GM10248 (cell line): ENCODE results near the gene MMAB.

Experiments
- CTCF ChIA-PET: fragments of 300-600 bp; sonication (Branson Sonifier 250); formaldehyde crosslinking; extraction: SDS; loops from one replicate; lab custom pipeline; 2021; ENCODE audit warnings: antibody characterized with exemption; lab: Yijun Ruan, JAX
- POLR2A ChIA-PET: fragments of 350-650 bp; sonication (Branson Sonifier 250); formaldehyde crosslinking; extraction: SDS; loops from one replicate; lab custom pipeline; 2020; ENCODE audit warnings: antibody characterized with exemption; lab: Yijun Ruan, JAX
- DNase-seq: peaks from one replicate; pipeline ENCODE4 v3.0.0; 2012; ENCODE audit errors: extremely low spot score
- TF ChIP-seq, protein P1 (sequence below): IDR thresholded peaks from 2 replicates; pipeline ENCODE4 v1.5.1; 2012; ENCODE audit warnings: mild to moderate bottlenecking, low read depth; ENCODE audit errors: extremely low read depth, missing control alignments, control extremely low read depth

MMAB gene

DNA sequence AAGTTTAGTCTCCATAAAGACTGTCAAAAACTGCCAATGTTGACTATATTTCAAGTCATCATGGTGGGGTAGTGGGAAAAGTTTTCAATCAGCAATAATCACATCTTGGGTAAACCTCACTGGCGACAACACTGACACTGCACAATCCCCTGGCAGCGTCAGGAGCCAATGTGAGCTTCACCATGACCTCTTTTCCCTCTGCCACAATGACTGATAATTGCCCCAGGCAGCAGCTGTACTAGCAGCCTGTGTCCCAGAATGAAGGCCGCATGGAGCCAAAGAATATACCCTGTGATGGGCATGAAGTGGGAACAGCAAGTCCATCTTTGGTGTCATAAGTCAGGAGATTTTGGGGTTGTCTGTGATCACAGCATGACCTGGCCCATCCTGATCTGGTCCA is 5.3 kb downstream of the MMAB start:
- CTCF ChIA-PET: interaction anchor here (1.2 to 1.4 kb wide), 3 partner anchors 8 to 29 kb away, joined by 3 read pairs; no protein-coding TSS in a partner anchor
- TF ChIP-seq, protein P1, sequence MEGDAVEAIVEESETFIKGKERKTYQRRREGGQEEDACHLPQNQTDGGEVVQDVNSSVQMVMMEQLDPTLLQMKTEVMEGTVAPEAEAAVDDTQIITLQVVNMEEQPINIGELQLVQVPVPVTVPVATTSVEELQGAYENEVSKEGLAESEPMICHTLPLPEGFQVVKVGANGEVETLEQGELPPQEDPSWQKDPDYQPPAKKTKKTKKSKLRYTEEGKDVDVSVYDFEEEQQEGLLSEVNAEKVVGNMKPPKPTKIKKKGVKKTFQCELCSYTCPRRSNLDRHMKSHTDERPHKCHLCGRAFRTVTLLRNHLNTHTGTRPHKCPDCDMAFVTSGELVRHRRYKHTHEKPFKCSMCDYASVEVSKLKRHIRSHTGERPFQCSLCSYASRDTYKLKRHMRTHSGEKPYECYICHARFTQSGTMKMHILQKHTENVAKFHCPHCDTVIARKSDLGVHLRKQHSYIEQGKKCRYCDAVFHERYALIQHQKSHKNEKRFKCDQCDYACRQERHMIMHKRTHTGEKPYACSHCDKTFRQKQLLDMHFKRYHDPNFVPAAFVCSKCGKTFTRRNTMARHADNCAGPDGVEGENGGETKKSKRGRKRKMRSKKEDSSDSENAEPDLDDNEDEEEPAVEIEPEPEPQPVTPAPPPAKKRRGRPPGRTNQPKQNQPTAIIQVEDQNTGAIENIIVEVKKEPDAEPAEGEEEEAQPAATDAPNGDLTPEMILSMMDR: no peak
- POLR2A ChIA-PET: no interaction called here
- DNase-seq: no peak

DNA sequence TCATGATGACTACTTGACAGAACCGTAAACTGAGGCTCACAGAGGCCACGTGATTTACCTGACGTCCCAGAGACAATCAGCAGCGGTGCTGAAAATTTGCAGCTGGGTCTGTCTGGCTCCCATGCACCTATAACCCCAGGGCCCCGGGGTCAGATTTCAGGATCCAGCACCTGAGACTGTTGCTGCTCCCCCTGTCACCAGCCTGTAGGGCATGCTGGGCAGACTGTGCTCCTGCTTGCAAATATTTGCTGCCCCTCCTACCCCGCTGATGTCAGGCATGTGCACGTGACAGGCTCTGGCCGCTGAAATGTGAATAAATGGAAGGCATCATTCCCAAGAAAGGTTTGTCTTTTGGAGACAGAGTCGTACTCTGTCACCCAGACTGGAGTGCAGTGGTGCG is 6.0 kb downstream of the MMAB start:
- no peak for DNase-seq
- TF ChIP-seq, protein P1: no peak
- CTCF ChIA-PET: no interaction called here
- POLR2A ChIA-PET: no interaction called here

DNA sequence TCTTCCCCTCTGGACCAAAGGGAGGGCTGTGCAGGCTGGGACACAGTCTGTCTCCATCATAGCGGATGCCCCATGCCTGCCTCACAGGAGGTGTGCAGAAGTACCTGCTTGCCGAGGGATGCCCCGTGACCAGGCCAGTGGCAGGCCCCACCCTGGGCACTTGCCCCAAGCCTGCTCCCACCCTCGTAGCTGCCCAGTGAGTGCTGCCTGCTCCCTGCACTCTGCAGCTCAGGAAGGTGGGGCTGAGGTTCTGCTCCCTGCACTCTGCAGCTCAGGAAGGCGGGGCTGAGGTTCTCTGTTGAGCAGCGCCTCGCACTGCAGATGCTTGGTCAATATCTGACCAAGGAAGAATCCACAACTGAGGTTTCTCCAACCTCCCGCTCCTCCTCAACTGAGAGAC is 6.9 kb downstream of the MMAB start:
- CTCF ChIA-PET: no interaction called here
- POLR2A ChIA-PET: interaction anchor here (0.5 kb wide), 1 partner anchor 1820 kb away, joined by 6 read pairs; no protein-coding TSS in a partner anchor
- TF ChIP-seq, protein P1: no peak
- DNase-seq: no peak

DNA sequence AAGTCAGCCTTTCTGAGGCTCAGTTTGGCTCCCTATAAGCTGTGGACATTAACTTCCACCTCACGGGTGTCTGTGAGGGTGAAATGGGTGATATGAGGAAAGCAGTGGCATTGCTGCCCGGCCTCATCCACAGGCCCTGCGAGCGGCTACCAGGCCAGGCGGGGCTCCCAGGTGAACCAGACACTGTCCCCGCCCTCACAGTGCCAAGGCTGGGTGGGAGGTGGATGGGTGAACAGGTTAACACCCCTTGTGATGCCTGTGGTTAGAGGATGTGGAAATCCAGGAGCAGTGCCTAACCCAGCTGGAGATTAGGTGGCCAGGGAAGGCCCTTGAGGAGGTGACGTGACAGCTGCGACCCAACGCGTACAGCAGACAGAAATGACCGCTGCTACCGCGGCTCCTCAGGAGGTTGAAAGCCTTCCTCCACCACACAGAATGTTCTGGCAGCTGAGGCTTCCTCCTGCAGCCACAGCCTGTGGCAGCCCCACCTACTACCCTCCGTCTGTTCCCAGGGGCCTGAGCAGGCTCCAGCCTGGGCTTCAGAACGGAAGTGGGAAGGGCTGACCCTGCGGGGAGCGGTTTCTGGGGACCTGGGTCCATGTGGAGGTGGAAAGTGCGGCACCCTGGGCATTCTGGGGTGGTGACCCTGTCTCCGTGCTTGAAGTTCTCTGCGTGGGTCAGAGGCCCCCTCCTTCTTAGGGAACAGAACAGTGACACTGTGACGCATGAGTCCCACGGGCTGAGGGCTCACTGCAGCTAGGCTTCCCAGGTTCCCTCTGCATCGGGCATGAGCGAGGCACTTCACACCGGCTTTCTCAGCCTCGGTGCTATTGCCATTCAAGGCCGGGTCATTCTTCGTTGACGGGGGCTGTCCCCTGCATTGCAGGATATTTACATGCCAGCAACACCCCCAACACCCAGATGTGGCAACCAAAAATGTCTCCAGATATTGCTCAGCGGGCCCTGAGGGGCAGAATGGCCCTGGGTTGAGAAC is 9.7 kb downstream of the MMAB start:
- CTCF ChIA-PET: no interaction called here
- DNase-seq: no peak
- TF ChIP-seq, protein P1: no peak
- POLR2A ChIA-PET: no interaction called here

DNA sequence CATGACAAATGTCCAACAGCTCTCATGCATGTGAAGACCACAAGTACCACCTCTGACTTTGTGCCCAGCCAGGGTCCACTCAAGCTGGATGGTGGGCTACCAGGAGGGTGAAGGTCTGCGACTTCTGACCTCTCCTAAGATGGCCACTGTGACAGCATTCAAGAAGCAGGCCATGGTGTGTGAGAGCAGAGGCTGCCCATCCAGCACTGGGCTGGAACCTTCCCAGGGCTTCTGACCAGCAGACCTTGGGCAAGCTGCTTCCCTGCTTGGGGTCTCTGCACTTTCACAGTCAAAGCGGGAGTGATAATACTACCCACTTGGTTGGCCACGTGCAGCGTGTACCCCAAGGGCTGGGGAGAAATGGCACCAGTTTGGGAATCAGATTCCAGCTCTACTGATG is 10.4 kb downstream of the MMAB start:
- TF ChIP-seq, protein P1: no peak
- CTCF ChIA-PET: interaction anchor here (1.1 kb wide), 1 partner anchor 8 kb away, joined by 3 read pairs; no protein-coding TSS in a partner anchor
- POLR2A ChIA-PET: no interaction called here
- no peak for DNase-seq

DNA sequence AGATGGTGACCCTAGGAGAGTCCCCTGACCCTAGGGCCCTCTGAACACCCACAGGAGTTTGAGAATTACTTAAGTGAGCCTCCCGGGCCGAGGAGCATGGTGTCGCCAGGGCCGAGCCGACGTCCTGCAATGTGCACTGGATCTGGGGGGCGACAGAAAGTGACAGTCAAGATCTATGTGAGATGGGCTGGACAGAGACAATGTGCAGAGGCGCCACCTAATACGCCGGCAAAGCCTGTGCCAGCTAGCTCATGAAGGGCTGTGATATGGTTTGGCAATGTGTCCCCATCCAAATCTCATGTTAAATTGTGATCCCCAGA is 11.6 kb downstream of the MMAB start:
- DNase-seq: no peak
- TF ChIP-seq, protein P1: no peak
- ChIA-PET POLR2A (no interaction called here), CTCF (interaction anchor here (1.1 kb wide), 1 partner anchor 10 kb away, joined by 3 read pairs; no protein-coding TSS in a partner anchor)
